Measurements from ENCODE around the gene HELQ.

Gene HELQ

DNA sequence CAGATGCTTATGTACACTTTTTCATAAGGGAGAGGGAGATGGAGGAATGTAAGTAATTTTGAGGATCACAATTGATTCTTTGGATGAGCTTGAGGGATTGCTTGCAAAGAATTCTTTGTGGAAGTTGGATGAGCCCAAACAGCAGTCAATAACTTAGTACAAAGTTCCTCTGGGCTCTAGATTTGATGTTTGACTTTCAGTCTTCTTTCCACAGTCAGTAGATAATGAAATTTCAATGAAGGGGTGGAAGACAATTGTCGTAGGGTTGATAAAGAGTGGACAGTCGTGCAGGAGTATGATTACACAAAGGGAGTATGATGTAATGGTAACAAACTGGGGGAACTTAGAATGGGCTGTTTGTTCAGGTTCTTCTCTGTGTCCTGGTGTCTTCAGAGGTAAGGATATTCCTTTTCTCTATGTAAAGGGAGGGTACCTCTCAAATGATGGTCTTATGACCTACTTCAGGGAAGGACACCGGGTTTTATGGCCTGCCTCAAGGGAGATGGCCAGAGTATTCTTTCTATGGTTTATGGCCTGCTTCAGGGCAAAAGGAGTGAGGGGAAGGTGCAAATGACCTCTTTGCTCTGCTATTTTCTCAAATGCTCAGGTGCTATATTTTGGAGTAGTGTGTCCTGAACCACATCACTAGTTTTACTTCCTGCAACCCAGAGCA, 31.0 kb upstream of the HELQ start:
- Histone ChIP-seq H3K9me3 (ENCODE audit: control insufficient read depth in 2 of 2, low read length in 2 of 2) (no peaks in the 10 kb centered on the region), H3K9ac (ENCODE audit: low read depth in 1 of 2, low read length in 2 of 2) (no peak overlapping the region), H3K36me3 (ENCODE audit: control insufficient read depth in 2 of 2, insufficient read depth in 2 of 2, low read length in 2 of 2) (no peaks in the 10 kb centered on the region), H3K4me1 (ENCODE audit: control insufficient read depth in 2 of 2, insufficient read depth in 2 of 2, low read length in 2 of 2) (peaks cover 7 to 9% of the 10 kb centered on the region in 2 donors), H3K27me3 (ENCODE audit: control insufficient read depth in 2 of 2, insufficient read depth in 2 of 2, low read length in 2 of 2) (no peaks in the 10 kb centered on the region), H3K27ac (ENCODE audit: low read depth in 2 of 2, low read length in 2 of 2) (no peak overlapping the region), H3K4me3 (ENCODE audit: low read length in 2 of 2) (no peak overlapping the region)

DNA sequence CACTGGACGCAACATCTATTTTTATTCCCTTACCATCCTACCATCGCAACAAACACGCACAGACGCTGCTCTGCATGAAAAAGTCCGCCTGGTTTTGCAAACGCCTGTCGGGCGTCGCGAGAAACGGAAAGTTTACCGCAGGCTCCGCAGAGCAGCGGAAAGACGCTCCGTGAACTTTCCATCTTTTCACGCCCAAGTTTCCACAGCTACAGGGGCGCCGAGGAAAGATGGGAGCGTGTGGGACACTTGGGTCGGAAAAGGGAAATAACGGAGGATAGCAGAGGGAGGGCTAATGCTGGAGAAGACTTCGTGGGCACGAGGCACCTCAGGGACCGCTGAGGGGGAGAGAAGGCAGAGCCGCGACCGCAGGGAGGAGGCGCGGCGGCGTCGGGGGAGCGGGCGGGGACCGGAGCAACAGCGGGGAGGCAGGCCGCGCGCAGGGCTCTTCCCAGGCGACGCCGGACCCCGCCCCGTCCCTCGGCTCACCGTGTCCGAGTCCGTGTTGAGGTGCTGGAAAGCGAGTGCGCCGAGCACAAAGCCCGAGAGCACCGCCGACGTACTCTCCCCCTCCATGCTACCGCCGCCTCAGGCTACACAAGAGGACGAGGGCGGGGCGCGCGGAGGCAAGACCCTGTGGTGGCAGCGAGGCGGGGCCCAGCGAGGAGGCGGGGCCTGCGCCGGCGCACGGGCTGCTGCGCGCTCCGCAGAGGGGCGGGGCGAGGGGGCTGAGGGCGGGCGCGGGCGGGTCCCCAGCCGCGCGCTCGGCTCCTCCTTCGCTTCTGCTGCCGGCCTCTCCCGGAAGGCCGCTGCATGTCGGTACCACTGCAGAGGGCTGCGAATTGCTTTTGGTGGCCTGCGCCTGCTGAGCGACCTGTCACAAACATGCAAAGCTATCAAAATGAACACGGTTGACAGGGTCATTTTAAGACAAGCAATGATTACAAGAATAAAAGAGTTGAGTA, 29.2 kb upstream of the HELQ start, which contains the start of gene ABRAXAS1:
Gene ABRAXAS1 (minus strand): TSS at position 601 of the 962 bp plus-strand sequence. CDS start 28 bp downstream, at position 573.
- Histone ChIP-seq H3K27me3 (ENCODE audit: control insufficient read depth in 2 of 2, insufficient read depth in 2 of 2, low read length in 2 of 2) (no peaks in the 10 kb centered on the region), H3K9me3 (ENCODE audit: control insufficient read depth in 2 of 2, low read length in 2 of 2) (no peaks in the 10 kb centered on the region), H3K4me1 (ENCODE audit: control insufficient read depth in 2 of 2, insufficient read depth in 2 of 2, low read length in 2 of 2) (peaks cover 7 to 9% of the 10 kb centered on the region in 2 donors), H3K9ac (ENCODE audit: low read depth in 1 of 2, low read length in 2 of 2) (peak within 1 kb of the TSS; percentile 60 to 77), H3K27ac (ENCODE audit: low read depth in 2 of 2, low read length in 2 of 2) (peak within 1 kb of the TSS; percentile 89 to 94), H3K36me3 (ENCODE audit: control insufficient read depth in 2 of 2, insufficient read depth in 2 of 2, low read length in 2 of 2) (no peaks in the 10 kb centered on the region), H3K4me3 (ENCODE audit: low read length in 2 of 2) (peak within 1 kb of the TSS; percentile 82 to 95)

DNA sequence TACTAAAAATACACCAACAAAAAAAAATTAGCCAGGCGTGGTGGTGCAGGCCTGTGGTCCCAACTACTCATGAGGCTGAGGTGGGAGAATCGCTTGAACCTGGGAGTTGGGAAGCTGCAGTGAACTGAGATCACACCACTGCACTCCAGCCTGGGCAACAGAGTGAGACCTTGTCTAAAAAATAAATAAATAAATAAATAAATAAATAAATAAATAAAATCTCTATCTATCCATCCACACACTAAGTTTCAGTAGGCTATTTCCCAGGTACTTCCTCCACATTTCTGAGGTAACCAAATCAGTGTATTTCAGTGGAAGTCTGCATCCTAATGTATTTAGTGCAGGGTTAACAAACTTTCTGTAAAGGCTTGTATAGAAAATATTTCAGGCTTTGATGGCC, 18.3 kb upstream of the HELQ start:
- peaks cover 0 to 14% of the 10 kb centered on the region in 2 donors for H3K36me3 ChIP-seq (ENCODE audit: control insufficient read depth in 2 of 2, insufficient read depth in 2 of 2, low read length in 2 of 2)
- no peak overlapping the region for H3K27ac ChIP-seq (ENCODE audit: low read depth in 2 of 2, low read length in 2 of 2)

DNA sequence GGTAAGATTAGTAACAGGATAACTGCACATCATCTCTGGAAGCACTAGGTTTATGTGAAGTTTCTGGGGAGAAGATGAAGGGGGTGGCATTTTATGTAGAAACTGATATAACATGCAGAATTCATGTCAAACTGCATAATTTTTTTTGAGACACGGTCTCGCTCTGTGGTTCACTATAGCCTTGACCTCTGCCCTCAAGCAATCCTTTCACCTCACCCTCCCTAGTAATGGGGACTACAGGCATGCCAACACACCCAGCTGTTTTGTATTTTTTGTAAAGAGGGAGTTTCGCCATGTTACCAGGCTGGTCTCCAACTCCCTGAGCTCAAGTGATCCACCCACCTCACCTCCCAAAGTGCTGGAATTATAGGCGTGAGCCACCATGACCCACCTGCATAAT, 17.8 kb upstream of the HELQ start:
- H3K27ac ChIP-seq (ENCODE audit: low read depth in 2 of 2, low read length in 2 of 2): no peak overlapping the region
- peaks cover 0 to 14% of the 10 kb centered on the region in 2 donors for H3K36me3 ChIP-seq (ENCODE audit: control insufficient read depth in 2 of 2, insufficient read depth in 2 of 2, low read length in 2 of 2)
- no peak overlapping the region for H3K4me3 ChIP-seq (ENCODE audit: low read length in 2 of 2)
- H3K9ac ChIP-seq (ENCODE audit: low read depth in 1 of 2, low read length in 2 of 2): no peak overlapping the region
- H3K4me1 ChIP-seq (ENCODE audit: control insufficient read depth in 2 of 2, insufficient read depth in 2 of 2, low read length in 2 of 2): no peaks in the 10 kb centered on the region
- H3K9me3 ChIP-seq (ENCODE audit: control insufficient read depth in 2 of 2, low read length in 2 of 2): no peaks in the 10 kb centered on the region
- no peaks in the 10 kb centered on the region for H3K27me3 ChIP-seq (ENCODE audit: control insufficient read depth in 2 of 2, insufficient read depth in 2 of 2, low read length in 2 of 2)

More for the DNA sequence above, 18.3 kb upstream of the HELQ start:
- Histone ChIP-seq H3K27me3 (ENCODE audit: control insufficient read depth in 2 of 2, insufficient read depth in 2 of 2, low read length in 2 of 2) (no peaks in the 10 kb centered on the region), H3K4me1 (ENCODE audit: control insufficient read depth in 2 of 2, insufficient read depth in 2 of 2, low read length in 2 of 2) (no peaks in the 10 kb centered on the region), H3K9me3 (ENCODE audit: control insufficient read depth in 2 of 2, low read length in 2 of 2) (no peaks in the 10 kb centered on the region), H3K4me3 (ENCODE audit: low read length in 2 of 2) (no peak overlapping the region), H3K9ac (ENCODE audit: low read depth in 1 of 2, low read length in 2 of 2) (no peak overlapping the region)

DNA sequence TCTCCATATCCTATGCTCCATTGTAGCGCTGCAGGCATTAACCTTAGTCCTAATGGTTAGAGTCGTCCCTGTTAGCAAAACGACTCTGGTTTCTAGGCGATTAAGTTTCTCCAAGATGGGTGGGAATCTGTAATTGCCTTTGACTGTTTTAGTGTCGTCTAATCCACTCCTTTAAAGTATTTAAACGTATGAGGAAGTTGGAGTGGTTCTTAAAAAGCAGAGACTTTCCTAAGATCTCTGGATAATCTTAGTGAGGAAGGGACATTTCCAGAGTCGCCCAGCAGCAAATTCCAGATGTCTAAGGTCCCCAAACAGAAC, 520 bp upstream of the HELQ start:
- Histone ChIP-seq H3K27me3 (ENCODE audit: control insufficient read depth in 2 of 2, insufficient read depth in 2 of 2, low read length in 2 of 2) (no peaks in the 10 kb centered on the region), H3K27ac (ENCODE audit: low read depth in 2 of 2, low read length in 2 of 2) (peak overlapping the region; percentile 97 to 98), H3K36me3 (ENCODE audit: control insufficient read depth in 2 of 2, insufficient read depth in 2 of 2, low read length in 2 of 2) (peaks cover 15 to 36% of the 10 kb centered on the region in 2 donors), H3K9ac (ENCODE audit: low read depth in 1 of 2, low read length in 2 of 2) (peak overlapping the region; percentile 94 to 100), H3K4me3 (ENCODE audit: low read length in 2 of 2) (peak overlapping the region; percentile 85 to 90), H3K9me3 (ENCODE audit: control insufficient read depth in 2 of 2, low read length in 2 of 2) (no peaks in the 10 kb centered on the region), H3K4me1 (ENCODE audit: control insufficient read depth in 2 of 2, insufficient read depth in 2 of 2, low read length in 2 of 2) (peaks cover 3 to 9% of the 10 kb centered on the region in 2 donors)

DNA sequence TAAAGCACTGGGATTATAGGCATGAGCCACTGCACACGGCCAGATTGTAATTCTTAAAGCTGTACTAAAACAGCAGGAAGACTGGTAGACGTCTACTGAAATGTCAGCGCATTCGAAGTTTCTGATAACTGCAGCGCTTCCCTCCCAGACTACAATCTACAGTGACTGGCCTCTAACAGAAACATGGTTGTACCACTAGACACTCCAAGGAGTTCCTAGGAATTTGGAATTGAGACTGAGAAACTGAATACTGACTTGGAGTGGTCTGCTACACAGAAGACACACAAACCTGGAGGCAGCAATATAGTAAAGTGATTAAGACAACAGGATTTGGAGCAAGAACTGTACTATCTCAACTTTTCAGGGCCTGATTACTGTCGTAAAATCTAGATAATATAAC, 937 bp downstream of the HELQ start:
- Histone ChIP-seq H3K4me1 (ENCODE audit: control insufficient read depth in 2 of 2, insufficient read depth in 2 of 2, low read length in 2 of 2) (peaks cover 3 to 9% of the 10 kb centered on the region in 2 donors), H3K36me3 (ENCODE audit: control insufficient read depth in 2 of 2, insufficient read depth in 2 of 2, low read length in 2 of 2) (peaks cover 12 to 23% of the 10 kb centered on the region in 2 donors), H3K4me3 (ENCODE audit: low read length in 2 of 2) (peak overlapping the region; percentile 85 to 90), H3K27me3 (ENCODE audit: control insufficient read depth in 2 of 2, insufficient read depth in 2 of 2, low read length in 2 of 2) (no peaks in the 10 kb centered on the region), H3K27ac (ENCODE audit: low read depth in 2 of 2, low read length in 2 of 2) (peak overlapping the region; percentile 97 to 98), H3K9ac (ENCODE audit: low read depth in 1 of 2, low read length in 2 of 2) (peak overlapping the region; percentile 94 to 100), H3K9me3 (ENCODE audit: control insufficient read depth in 2 of 2, low read length in 2 of 2) (no peaks in the 10 kb centered on the region)

DNA sequence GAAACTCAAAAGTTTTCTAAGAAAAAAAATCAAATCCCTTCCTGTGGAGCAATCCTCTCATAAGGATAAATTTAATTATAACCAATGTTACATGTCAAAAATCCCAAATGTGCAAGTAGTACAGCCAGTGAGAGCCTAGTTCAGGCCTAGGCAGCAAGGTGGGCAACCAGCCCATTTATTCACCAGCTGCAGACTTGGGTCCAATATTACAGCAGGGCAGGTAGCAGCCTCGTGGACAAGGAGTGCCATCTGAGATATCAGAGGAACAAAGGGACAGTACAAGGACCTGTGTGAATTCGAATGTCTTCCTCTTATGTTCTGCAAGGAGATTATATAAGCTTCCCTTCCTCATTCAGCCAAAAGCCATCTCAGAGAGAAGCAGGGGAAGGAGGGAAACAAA, 6.6 kb downstream of the HELQ start:
- no peaks in the 10 kb centered on the region for H3K27me3 ChIP-seq (ENCODE audit: control insufficient read depth in 2 of 2, insufficient read depth in 2 of 2, low read length in 2 of 2)
- no peak overlapping the region for H3K9ac ChIP-seq (ENCODE audit: low read depth in 1 of 2, low read length in 2 of 2)
- peaks cover 13 to 16% of the 10 kb centered on the region in 2 donors for H3K36me3 ChIP-seq (ENCODE audit: control insufficient read depth in 2 of 2, insufficient read depth in 2 of 2, low read length in 2 of 2)
- no peak overlapping the region for H3K27ac ChIP-seq (ENCODE audit: low read depth in 2 of 2, low read length in 2 of 2)
- H3K4me1 ChIP-seq (ENCODE audit: control insufficient read depth in 2 of 2, insufficient read depth in 2 of 2, low read length in 2 of 2): peaks cover 0 to 1% of the 10 kb centered on the region in 2 donors
- H3K4me3 ChIP-seq (ENCODE audit: low read length in 2 of 2): no peak overlapping the region
- H3K9me3 ChIP-seq (ENCODE audit: control insufficient read depth in 2 of 2, low read length in 2 of 2): no peaks in the 10 kb centered on the region

DNA sequence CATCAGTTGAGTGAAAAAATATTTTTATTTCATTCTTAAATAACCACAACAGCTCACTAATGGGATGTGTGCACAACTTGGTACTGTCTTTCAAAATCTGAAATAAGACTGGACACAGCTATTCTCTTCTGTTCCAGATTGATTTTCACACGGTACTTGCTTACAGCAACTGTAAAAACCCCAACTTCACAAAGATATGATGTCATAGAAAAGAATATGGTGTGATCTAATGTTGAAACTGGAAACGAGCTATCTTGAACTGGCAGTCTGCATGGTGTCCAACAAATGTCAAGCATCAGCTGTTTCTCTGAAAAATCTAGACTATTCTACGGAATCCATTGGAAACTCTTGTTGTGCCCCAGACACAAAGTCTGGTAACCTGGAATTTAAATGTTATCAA, 14.7 kb downstream of the HELQ start:
- H3K36me3 ChIP-seq (ENCODE audit: control insufficient read depth in 2 of 2, insufficient read depth in 2 of 2, low read length in 2 of 2): peaks cover 16 to 22% of the 10 kb centered on the region in 2 donors
- no peak overlapping the region for H3K9ac ChIP-seq (ENCODE audit: low read depth in 1 of 2, low read length in 2 of 2)
- no peak overlapping the region for H3K4me3 ChIP-seq (ENCODE audit: low read length in 2 of 2)
- no peaks in the 10 kb centered on the region for H3K27me3 ChIP-seq (ENCODE audit: control insufficient read depth in 2 of 2, insufficient read depth in 2 of 2, low read length in 2 of 2)
- no peaks in the 10 kb centered on the region for H3K9me3 ChIP-seq (ENCODE audit: control insufficient read depth in 2 of 2, low read length in 2 of 2)
- no peak overlapping the region for H3K27ac ChIP-seq (ENCODE audit: low read depth in 2 of 2, low read length in 2 of 2)
- no peaks in the 10 kb centered on the region for H3K4me1 ChIP-seq (ENCODE audit: control insufficient read depth in 2 of 2, insufficient read depth in 2 of 2, low read length in 2 of 2)

DNA sequence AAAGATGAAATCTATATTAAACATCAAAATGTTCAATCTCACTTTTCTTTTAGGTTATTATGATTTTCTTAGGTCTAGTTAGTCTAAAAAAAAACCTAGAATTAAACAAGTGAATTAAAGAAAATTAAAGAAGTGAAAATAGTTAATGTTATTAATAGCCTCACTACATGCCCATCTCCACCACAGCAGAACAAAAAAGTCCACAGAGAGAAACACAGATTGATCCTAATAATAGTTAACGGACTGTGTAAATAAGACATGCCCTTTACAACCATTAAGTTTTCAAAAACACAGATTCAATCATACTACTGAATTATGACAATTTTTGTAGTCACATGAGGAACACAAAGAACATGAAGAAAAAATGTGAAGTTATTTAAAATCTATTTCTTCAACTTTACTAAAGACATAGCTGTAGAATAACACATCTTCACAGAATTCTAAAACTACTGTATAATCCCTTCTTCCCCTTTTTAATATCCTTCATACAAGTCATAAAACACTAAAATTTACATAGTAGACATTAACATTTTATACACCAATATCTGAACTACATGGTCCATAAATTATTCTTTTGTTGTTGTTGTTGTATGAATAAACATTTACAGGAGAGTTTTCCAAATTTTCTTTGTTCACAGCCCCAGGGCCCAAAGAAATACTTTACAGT, 15.3 kb downstream of the HELQ start:
- no peak overlapping the region for H3K27ac ChIP-seq (ENCODE audit: low read depth in 2 of 2, low read length in 2 of 2)
- H3K27me3 ChIP-seq (ENCODE audit: control insufficient read depth in 2 of 2, insufficient read depth in 2 of 2, low read length in 2 of 2): no peaks in the 10 kb centered on the region
- no peak overlapping the region for H3K4me3 ChIP-seq (ENCODE audit: low read length in 2 of 2)
- H3K36me3 ChIP-seq (ENCODE audit: control insufficient read depth in 2 of 2, insufficient read depth in 2 of 2, low read length in 2 of 2): peaks cover 16 to 20% of the 10 kb centered on the region in 2 donors
- H3K4me1 ChIP-seq (ENCODE audit: control insufficient read depth in 2 of 2, insufficient read depth in 2 of 2, low read length in 2 of 2): no peaks in the 10 kb centered on the region
- no peaks in the 10 kb centered on the region for H3K9me3 ChIP-seq (ENCODE audit: control insufficient read depth in 2 of 2, low read length in 2 of 2)
- no peak overlapping the region for H3K9ac ChIP-seq (ENCODE audit: low read depth in 1 of 2, low read length in 2 of 2)

DNA sequence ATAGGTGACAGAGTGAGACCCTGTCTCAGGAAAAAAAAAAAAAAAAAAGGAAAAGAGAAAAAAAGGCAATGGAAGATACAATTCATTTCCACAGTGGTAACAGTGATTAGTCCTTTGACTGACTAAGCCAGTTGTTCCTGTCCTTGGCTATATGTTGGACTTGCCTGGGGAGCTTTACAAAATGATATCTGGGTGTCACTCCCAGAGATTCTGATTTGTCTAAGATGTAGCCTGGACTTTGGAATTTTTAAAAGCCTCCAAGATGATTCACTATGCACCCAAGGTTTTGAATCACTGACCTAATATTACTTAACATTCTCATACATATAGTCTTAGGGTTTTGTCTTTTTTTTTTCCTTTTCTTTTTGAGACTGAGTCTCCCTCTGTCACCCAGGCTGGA, 16.9 kb downstream of the HELQ start:
- H3K36me3 ChIP-seq (ENCODE audit: control insufficient read depth in 2 of 2, insufficient read depth in 2 of 2, low read length in 2 of 2): peaks cover 13 to 17% of the 10 kb centered on the region in 2 donors
- no peak overlapping the region for H3K4me3 ChIP-seq (ENCODE audit: low read length in 2 of 2)
- no peaks in the 10 kb centered on the region for H3K9me3 ChIP-seq (ENCODE audit: control insufficient read depth in 2 of 2, low read length in 2 of 2)
- no peaks in the 10 kb centered on the region for H3K27me3 ChIP-seq (ENCODE audit: control insufficient read depth in 2 of 2, insufficient read depth in 2 of 2, low read length in 2 of 2)
- no peaks in the 10 kb centered on the region for H3K4me1 ChIP-seq (ENCODE audit: control insufficient read depth in 2 of 2, insufficient read depth in 2 of 2, low read length in 2 of 2)
- no peak overlapping the region for H3K9ac ChIP-seq (ENCODE audit: low read depth in 1 of 2, low read length in 2 of 2)
- H3K27ac ChIP-seq (ENCODE audit: low read depth in 2 of 2, low read length in 2 of 2): no peak overlapping the region
